Left lung (tissue), 10 donors: ENCODE data around the gene DDIT3. TPM values are rescaled to one million over a fixed set of nuclear protein-coding genes. Genes with fewer than 3 reads are reported as not detected.
A peak's percentile ranks its signal among the peaks of the same experiment; 100 is the strongest.

Source experiments
- ATAC-seq: fragments of 200-7000 bp; cut with Tn5 transposase; one replicate; pipeline ENCODE4 v1.9.1; 2020; ENCODE audit warnings: moderate library complexity
- DNase-seq, 4 donors: peaks; one replicate each; pipeline ENCODE4 v3.0.0-alpha.2; 2013 to 2020
- H3K27ac ChIP-seq, 2 donors: fragments of 200-600 bp; sonication (generic) in 1 of 2; one replicate each; pipeline versions ENCODE4 v1.5.0 to v1.8.0; 2020 to 2021
- H3K27me3 ChIP-seq, 2 donors: fragments of 200-600 bp; sonication (generic) in 1 of 2; one replicate each; pipeline versions ENCODE4 v1.5.0 to v1.8.0; 2020 to 2021
- H3K36me3 ChIP-seq, 2 donors: fragments of 200-600 bp; sonication (generic) in 1 of 2; one replicate each; pipeline versions ENCODE4 v1.5.0 to v1.8.0; 2020 to 2021
- H3K4me1 ChIP-seq, 2 donors: fragments of 200-600 bp; one replicate each; pipeline ENCODE4 v1.8.0; 2021
- H3K4me3 ChIP-seq, 2 donors: fragments of 200-600 bp; sonication (generic) in 1 of 2; one replicate each; pipeline versions ENCODE4 v1.5.0 to v1.8.0; 2020 to 2021; ENCODE audit warnings: mild to moderate bottlenecking in 1 of 2
- H3K9me3 ChIP-seq, 2 donors: fragments of 200-600 bp; sonication (generic) in 1 of 2; one replicate each; pipeline versions ENCODE4 v1.5.0 to v1.8.0; 2020 to 2021
- intact Hi-C, 2 donors: fragments of 100-400 bp; cut with DNase I; formaldehyde crosslinking; loops; one replicate each; pipeline versions ENCODE4 v1.11.2 to v1.14.2; 2022
- polyA plus RNA-seq, 6 donors: library from polyadenylated mRNA; unstranded; fragments of 120-200 nt; gene quantifications; one replicate each; pipeline ENCODE4 v1.2.1, GENCODE V29; 2013; ENCODE audit not compliant: insufficient read length in 6 of 6
- total RNA-seq, 2 donors: library from RNA; stranded (reverse); fragmentation: NEBNext Ultra II Directional; extraction: Animal tissue kit (Norgen Biotek cat#: 25700); gene quantifications; one replicate each; pipeline ENCODE4 v1.2.1, GENCODE V29; 2021
- TF ChIP-seq, protein P1 (sequence below), 2 donors: fragments of 200-600 bp; sonication (generic) in 1 of 2; IDR thresholded peaks; one replicate each; pipeline versions ENCODE4 v1.5.0 to v1.8.0; 2021; ENCODE audit warnings: antibody characterized with exemption in 2 of 2
- donor health status: DM: no; HTN: yes; CAD: no.
- donor health status: DM: no; HTN: no; CAD: no.

The DDIT3 gene
- total and polyA plus RNA-seq, 8 donors = 16.4 to 29.4 (median 19.3) TPM

DNA sequence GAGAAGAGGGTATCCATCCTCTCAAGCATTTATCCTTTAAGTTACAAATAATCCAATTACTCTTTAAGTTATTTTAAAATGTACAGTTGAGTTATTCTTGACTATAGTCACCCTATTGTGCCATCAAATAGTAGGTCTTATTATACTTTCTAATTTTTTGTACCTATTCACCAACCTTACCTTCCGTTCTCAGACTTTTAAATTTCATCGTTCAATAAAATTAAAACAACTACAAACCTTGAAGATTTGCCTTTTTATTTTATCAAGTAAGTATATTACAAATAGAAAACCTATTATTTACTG lies 27.6 kb upstream of the DDIT3 start:
- Histone ChIP-seq H3K27ac (no peak overlapping the region), H3K4me3 (no peak overlapping the region), H3K36me3 (peaks cover 0 to 8% of the 10 kb centered on the region in 2 donors), H3K27me3 (peaks cover 9 to 42% of the 10 kb centered on the region in 2 donors), H3K9me3 (no peaks in the 10 kb centered on the region), H3K4me1 (peaks cover 16 to 43% of the 10 kb centered on the region in 2 donors)
- ATAC-seq (no peak), DNase-seq (no peak)
- TF ChIP-seq, protein P1, sequence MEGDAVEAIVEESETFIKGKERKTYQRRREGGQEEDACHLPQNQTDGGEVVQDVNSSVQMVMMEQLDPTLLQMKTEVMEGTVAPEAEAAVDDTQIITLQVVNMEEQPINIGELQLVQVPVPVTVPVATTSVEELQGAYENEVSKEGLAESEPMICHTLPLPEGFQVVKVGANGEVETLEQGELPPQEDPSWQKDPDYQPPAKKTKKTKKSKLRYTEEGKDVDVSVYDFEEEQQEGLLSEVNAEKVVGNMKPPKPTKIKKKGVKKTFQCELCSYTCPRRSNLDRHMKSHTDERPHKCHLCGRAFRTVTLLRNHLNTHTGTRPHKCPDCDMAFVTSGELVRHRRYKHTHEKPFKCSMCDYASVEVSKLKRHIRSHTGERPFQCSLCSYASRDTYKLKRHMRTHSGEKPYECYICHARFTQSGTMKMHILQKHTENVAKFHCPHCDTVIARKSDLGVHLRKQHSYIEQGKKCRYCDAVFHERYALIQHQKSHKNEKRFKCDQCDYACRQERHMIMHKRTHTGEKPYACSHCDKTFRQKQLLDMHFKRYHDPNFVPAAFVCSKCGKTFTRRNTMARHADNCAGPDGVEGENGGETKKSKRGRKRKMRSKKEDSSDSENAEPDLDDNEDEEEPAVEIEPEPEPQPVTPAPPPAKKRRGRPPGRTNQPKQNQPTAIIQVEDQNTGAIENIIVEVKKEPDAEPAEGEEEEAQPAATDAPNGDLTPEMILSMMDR (IDR thresholded peaks at IDR 0.05) = no peak
- intact Hi-C loops = no loop called here

DNA sequence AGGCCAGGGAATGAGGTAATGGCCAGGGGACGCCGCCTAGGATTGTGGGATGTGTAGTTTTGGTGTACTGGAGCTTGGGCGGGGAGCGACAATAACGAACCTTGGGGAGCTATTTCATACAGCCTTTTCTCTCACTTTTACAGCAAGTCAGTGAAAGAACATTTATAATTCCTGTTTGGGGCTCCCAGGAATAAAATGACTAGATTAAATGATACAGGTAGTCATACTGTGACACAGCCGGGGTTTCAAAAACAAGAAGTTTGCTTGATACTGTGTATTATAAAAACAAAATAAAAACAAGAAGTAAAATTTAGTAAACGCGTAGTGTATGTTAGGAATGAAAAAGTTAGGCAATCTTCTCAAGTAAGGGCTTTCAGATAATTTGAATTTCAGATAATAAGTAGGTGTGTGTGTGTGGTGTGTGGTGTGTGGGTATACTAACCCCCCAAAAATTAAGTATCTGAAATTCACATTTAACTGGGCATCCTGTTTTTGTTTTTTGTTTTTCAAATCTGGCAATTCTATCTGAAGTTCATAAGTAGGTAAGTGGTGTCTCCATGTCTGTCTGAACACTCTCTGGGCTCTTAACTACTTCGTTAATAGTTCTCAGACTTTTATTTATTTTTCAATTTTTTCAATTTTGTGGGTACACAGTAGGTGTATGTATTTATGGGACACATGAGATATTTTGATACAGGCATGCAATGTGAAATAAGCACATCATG lies 27.1 kb upstream of the DDIT3 start:
- peaks cover 9 to 37% of the 10 kb centered on the region in 2 donors for H3K27me3 ChIP-seq
- peak overlapping the region; percentile 93 to 95 for H3K4me3 ChIP-seq
- TF ChIP-seq, protein P1 (IDR thresholded peaks at IDR 0.05) = no peak
- H3K4me1 ChIP-seq = peaks cover 16 to 43% of the 10 kb centered on the region in 2 donors
- peaks cover 0 to 13% of the 10 kb centered on the region in 2 donors for H3K36me3 ChIP-seq
- intact Hi-C loops = no loop called here
- DNase-seq (no peak), ATAC-seq (no peak)
- no peaks in the 10 kb centered on the region for H3K9me3 ChIP-seq
- peak overlapping the region in 1 of 2 donors; percentile 87 for H3K27ac ChIP-seq

DNA sequence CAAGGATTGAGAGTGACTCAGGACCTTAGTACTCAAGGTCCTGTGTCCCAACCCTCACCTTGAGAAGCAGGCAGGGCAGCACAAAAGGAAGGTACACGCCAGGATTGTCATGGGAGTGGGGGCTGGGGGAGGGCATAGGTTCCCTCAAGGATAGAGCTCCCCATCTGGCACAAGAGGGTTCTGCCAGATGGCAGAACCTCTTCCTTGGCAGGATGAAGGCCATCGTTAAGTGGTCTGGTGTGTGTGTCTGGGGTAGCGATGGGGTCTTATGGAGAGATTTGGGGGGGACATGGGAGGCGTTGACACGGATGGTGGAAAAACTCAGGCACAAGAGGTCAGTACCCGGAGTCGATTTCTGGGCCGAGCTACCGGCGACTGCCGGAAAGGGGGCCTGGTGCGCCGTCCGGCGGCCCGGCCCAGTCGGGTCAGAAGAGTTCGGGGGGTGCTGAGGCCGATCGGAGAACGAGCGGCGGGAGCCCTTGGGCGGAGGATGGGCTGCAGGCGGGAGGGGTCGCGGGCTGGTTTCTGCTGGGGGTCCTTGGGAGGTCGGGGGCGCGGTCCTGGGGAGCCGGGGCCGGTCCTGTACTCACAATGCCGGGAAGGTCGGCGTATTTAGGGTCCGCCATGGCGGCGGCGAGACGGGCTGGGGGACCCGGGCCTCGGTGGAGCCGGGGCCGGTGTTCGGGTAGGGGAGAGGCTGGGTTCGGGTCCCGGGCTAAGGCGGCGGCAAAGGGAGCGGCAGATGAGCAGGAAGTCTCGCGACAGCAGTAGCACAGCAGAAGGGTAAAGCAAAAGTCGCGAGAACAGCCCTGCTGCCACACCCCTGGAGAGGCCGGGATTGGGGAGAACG lies 26.3 kb upstream of the DDIT3 start, which contains the start of gene DCTN2:
DCTN2 (minus strand) TSS at position 755 of the 850 bp plus-strand sequence; CDS start at position 626, 129 bp downstream.
- H3K27me3 ChIP-seq = peaks cover 9 to 31% of the 10 kb centered on the region in 2 donors
- DNase-seq (peak; percentile 94 to 97 (median 96)), ATAC-seq (peak; percentile 98)
- TF ChIP-seq, protein P1 (IDR thresholded peaks at IDR 0.05) = no peak
- intact Hi-C loops = no loop called here
- H3K4me3 ChIP-seq = peak within 1 kb of the TSS; percentile 93 to 95
- peaks cover 0 to 21% of the 10 kb centered on the region in 2 donors for H3K36me3 ChIP-seq
- no peaks in the 10 kb centered on the region for H3K9me3 ChIP-seq
- peak within 1 kb of the TSS; percentile 65 to 87 for H3K27ac ChIP-seq
- H3K4me1 ChIP-seq = peaks cover 16 to 43% of the 10 kb centered on the region in 2 donors

DNA sequence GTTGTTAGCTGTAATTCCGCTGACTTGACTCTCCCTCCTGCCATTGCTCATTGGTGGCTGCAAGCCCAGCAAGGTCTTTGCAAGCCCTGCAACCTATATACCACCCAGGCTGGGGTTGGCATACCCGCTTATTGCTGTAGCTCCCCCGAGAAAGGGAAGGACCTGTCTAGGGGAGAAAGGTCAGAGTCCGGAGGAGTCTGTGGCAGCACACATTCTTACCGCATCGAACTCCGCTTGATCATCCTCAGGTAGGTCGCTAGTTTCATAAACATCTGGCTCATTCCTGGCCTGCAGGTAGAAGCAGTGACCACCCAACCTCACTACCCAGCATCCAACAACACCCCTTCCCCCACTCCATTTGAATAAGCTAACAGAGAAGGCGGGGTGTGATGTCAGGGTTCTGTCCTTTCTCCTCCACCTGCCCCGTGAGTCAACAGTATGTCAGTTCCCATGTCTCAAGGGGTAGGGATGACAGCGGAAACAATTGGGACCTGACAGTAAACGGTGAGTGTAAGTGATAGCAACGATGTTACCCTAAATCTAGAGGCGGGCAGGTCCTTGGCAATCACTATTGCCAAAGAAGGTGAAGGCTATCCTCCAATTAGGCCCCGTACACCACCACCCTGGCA lies 25.6 kb upstream of the DDIT3 start:
- TF ChIP-seq, protein P1 (IDR thresholded peaks at IDR 0.05) = no peak
- DNase-seq (no peak), ATAC-seq (peak; percentile 1)
- H3K4me3 ChIP-seq = peak overlapping the region; percentile 93 to 95
- H3K9me3 ChIP-seq = no peaks in the 10 kb centered on the region
- peak overlapping the region in 1 of 2 donors; percentile 87 for H3K27ac ChIP-seq
- intact Hi-C loops = no loop called here
- peaks cover 0 to 28% of the 10 kb centered on the region in 2 donors for H3K36me3 ChIP-seq
- H3K27me3 ChIP-seq = peaks cover 9 to 30% of the 10 kb centered on the region in 2 donors
- peaks cover 16 to 48% of the 10 kb centered on the region in 2 donors for H3K4me1 ChIP-seq
